ENCODE results near the gene MRPL34.
A peak's percentile ranks its signal among the peaks of the same experiment; 100 is the strongest.

The MRPL34 gene

DNA sequence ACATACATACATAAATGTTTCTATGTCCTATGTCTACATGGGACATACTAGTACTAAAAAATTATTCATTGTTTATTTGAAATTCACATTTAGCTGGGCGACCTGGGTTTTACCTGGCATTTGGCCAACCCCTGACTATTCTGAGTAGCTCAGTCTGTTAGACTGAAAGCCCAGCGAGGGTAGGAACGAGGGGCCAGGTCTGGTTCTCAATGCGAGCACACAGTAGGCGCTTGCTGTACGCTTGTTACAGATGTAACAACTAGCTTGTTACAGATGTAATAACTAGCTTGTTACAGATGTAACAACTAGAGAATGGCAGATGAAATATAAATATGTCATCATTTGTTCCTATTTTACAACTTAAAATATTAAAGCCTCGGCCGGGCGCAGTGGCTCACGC is 29.9 kb downstream of the MRPL34 start:
- peaks cover 10% of the 10 kb centered on the region for H3K4me1 ChIP-seq (ENCODE audit: low read length)
- H3K9ac ChIP-seq (ENCODE audit: low read length) = no peak overlapping the region
- no peak for DNase-seq
- no peaks in the 10 kb centered on the region for H4K20me1 ChIP-seq (ENCODE audit: insufficient read depth, low read length)
- H3K9me3 ChIP-seq (replicated peaks; ENCODE audit: insufficient read depth, low read length) = no peaks in the 10 kb centered on the region
- no peak overlapping the region for H3K27ac ChIP-seq (ENCODE audit: low read length)
- no peaks in the 10 kb centered on the region for H3K9me2 ChIP-seq (replicated peaks; ENCODE audit: insufficient read depth, low read length)
- TF ChIP-seq, protein P1, sequence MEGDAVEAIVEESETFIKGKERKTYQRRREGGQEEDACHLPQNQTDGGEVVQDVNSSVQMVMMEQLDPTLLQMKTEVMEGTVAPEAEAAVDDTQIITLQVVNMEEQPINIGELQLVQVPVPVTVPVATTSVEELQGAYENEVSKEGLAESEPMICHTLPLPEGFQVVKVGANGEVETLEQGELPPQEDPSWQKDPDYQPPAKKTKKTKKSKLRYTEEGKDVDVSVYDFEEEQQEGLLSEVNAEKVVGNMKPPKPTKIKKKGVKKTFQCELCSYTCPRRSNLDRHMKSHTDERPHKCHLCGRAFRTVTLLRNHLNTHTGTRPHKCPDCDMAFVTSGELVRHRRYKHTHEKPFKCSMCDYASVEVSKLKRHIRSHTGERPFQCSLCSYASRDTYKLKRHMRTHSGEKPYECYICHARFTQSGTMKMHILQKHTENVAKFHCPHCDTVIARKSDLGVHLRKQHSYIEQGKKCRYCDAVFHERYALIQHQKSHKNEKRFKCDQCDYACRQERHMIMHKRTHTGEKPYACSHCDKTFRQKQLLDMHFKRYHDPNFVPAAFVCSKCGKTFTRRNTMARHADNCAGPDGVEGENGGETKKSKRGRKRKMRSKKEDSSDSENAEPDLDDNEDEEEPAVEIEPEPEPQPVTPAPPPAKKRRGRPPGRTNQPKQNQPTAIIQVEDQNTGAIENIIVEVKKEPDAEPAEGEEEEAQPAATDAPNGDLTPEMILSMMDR (IDR thresholded peaks at IDR 0.05; ENCODE audit: low read length) = no peak
- TF ChIP-seq EZH2phosphoT487 (IDR thresholded peaks at IDR 0.05; ENCODE audit: low read length) = no peak
- TF ChIP-seq EZH2 (optimal IDR thresholded peaks at IDR 0.05; ENCODE audit: low read depth, low read length) = no peak
- H3K4me3 ChIP-seq (ENCODE audit: low read length) = no peak overlapping the region
- no peaks in the 10 kb centered on the region for H3K36me3 ChIP-seq (replicated peaks; ENCODE audit: insufficient read depth, low read length)
- peaks cover 8% of the 10 kb centered on the region for H3K27me3 ChIP-seq (replicated peaks; ENCODE audit: insufficient read depth, low read length)
- no peak overlapping the region for H2AFZ ChIP-seq (ENCODE audit: low read length)
- peaks cover 12% of the 10 kb centered on the region for H3K79me2 ChIP-seq (ENCODE audit: low read length)
- H3F3A ChIP-seq (ENCODE audit: insufficient read depth, low read length) = peaks cover 18% of the 10 kb centered on the region
- no peak overlapping the region; the same call in 1 of the 2 replicates for H3K4me2 ChIP-seq (ENCODE audit: low read depth, low read length)

DNA sequence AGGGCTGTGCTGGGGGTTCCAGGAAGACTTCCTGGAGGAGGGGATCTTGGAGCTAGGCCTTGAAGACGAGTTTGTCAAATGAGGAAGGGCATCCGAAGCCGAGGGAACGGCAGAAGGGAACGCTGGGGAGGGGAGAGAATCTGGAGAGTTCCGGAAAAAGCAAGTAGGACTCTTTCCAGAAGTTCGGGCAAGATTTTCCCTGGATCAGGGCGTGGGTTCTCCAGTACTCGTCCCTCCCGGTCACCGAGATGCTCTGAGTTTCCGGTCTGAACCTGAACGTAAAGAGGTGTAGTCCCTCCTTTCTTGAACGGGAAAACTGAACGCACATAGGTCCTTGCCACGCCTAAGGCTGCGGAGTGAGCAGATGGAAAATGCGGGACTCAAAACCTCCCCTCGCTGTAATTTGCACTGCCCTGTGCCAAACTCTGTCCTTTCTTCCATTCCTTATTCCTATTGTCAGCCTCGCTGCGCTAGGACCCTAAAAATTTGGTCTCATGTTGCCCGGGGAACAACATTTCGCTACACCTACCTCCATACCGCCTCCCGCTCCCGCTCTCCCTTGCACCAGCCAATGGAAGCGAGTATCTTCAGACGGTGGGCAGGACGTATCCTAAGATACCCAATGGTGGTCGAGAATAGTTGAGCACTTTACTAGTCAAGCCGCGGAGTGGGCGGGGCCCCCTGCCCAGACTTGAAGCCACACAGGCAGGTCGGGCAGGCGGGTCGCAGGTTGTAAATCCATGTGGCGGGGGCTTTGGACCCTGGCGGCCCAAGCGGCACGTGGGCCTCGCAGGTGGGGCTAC is 31.4 kb downstream of the MRPL34 start, which contains the start of gene GTPBP3:
GTPBP3 (plus strand) TSS at position 682 of the 803 bp plus-strand sequence; CDS start at position 741, 59 bp downstream.
- Histone ChIP-seq H3F3A (ENCODE audit: insufficient read depth, low read length) (peaks cover 18% of the 10 kb centered on the region), H4K20me1 (ENCODE audit: insufficient read depth, low read length) (no peaks in the 10 kb centered on the region), H3K27me3 (replicated peaks; ENCODE audit: insufficient read depth, low read length) (no peaks in the 10 kb centered on the region), H3K9me3 (replicated peaks; ENCODE audit: insufficient read depth, low read length) (no peaks in the 10 kb centered on the region), H3K36me3 (replicated peaks; ENCODE audit: insufficient read depth, low read length) (no peaks in the 10 kb centered on the region), H3K79me2 (ENCODE audit: low read length) (peaks cover 12% of the 10 kb centered on the region), H2AFZ (ENCODE audit: low read length) (peak within 1 kb of the TSS; percentile 91), H3K9me2 (replicated peaks; ENCODE audit: insufficient read depth, low read length) (no peaks in the 10 kb centered on the region), H3K27ac (ENCODE audit: low read length) (peak within 1 kb of the TSS; percentile 81), H3K4me1 (ENCODE audit: low read length) (peaks cover 10% of the 10 kb centered on the region), H3K9ac (ENCODE audit: low read length) (peak within 1 kb of the TSS; percentile 84), H3K4me3 (ENCODE audit: low read length) (peak within 1 kb of the TSS; percentile 84), H3K4me2 (ENCODE audit: low read depth, low read length) (peak within 1 kb of the TSS; percentile 97)
- peak; percentile 99 for DNase-seq
- no peak for TF ChIP-seq EZH2 (optimal IDR thresholded peaks at IDR 0.05; ENCODE audit: low read depth, low read length)
- no peak for TF ChIP-seq EZH2phosphoT487 (IDR thresholded peaks at IDR 0.05; ENCODE audit: low read length)
- TF ChIP-seq, protein P1 (IDR thresholded peaks at IDR 0.05; ENCODE audit: low read length) = no peak

- H3K27me3 ChIP-seq (replicated peaks; ENCODE audit: insufficient read depth, low read length) = no peaks in the 10 kb centered on the region
- peaks cover 12% of the 10 kb centered on the region for H3K79me2 ChIP-seq (ENCODE audit: low read length)
- H3K9me2 ChIP-seq (replicated peaks; ENCODE audit: insufficient read depth, low read length) = no peaks in the 10 kb centered on the region
- peak overlapping the region; percentile 83 for H3K4me3 ChIP-seq (ENCODE audit: low read length)
- peak overlapping the region; percentile 97 for H3K4me2 ChIP-seq (ENCODE audit: low read depth, low read length)
- DNase-seq = peak; percentile 69
- H3F3A ChIP-seq (ENCODE audit: insufficient read depth, low read length) = peaks cover 18% of the 10 kb centered on the region
- peaks cover 10% of the 10 kb centered on the region for H3K4me1 ChIP-seq (ENCODE audit: low read length)
- no peak for TF ChIP-seq EZH2phosphoT487 (IDR thresholded peaks at IDR 0.05; ENCODE audit: low read length)
- TF ChIP-seq, protein P1 (IDR thresholded peaks at IDR 0.05; ENCODE audit: low read length) = no peak
- no peak for TF ChIP-seq EZH2 (optimal IDR thresholded peaks at IDR 0.05; ENCODE audit: low read depth, low read length)
- no peaks in the 10 kb centered on the region for H4K20me1 ChIP-seq (ENCODE audit: insufficient read depth, low read length)
- no peaks in the 10 kb centered on the region for H3K9me3 ChIP-seq (replicated peaks; ENCODE audit: insufficient read depth, low read length)
- H3K9ac ChIP-seq (ENCODE audit: low read length) = peak overlapping the region; percentile 84
- H2AFZ ChIP-seq (ENCODE audit: low read length) = peak overlapping the region; percentile 77
- peak overlapping the region; percentile 39; the same call in 1 of the 2 replicates for H3K27ac ChIP-seq (ENCODE audit: low read length)
- no peaks in the 10 kb centered on the region for H3K36me3 ChIP-seq (replicated peaks; ENCODE audit: insufficient read depth, low read length)
Measured at GRCh38 chr19:17337675-17338432, 32.2 kb downstream of the MRPL34 start.

All from MM.1S (cell line).